DLD1 (cell line): ENCODE results near the gene C1QL1.
"Not testable (repeated sequence)": the region's sequence is repeated elsewhere in the genome, so short reads cannot be mapped to it uniquely, and the experiment has no call there.

Source experiments
- in situ Hi-C: cut with HindIII; loops from 2 replicates; pipeline ENCODE4 v1.10.0; 2017; ENCODE audit warnings: low sequenced_read_pairs

The C1QL1 gene

GRCh38 chr17:44965481-44966234 is 2.4 kb downstream of the C1QL1 start:
- in situ Hi-C loops, result no loop called here

GRCh38 chr17:44961921-44962350 is 6.2 kb downstream of the C1QL1 start:
- in situ Hi-C loops, result no loop called here

- in situ Hi-C loops, result no loop called here
These were observed 7.4 kb downstream of the C1QL1 start for GRCh38 chr17:44960691-44961090.

GRCh38 chr17:44959821-44960531 is 8.1 kb downstream of the C1QL1 start:
- in situ Hi-C loops, result no loop called here

- in situ Hi-C loops, result no loop called here
These were observed 10.8 kb downstream of the C1QL1 start for GRCh38 chr17:44956998-44957981.

GRCh38 chr17:44955674-44956425 is 12.3 kb downstream of the C1QL1 start:
- in situ Hi-C loops, result no loop called here

- in situ Hi-C loops, result no loop called here
These were observed 15.1 kb downstream of the C1QL1 start for GRCh38 chr17:44952946-44953475.

- in situ Hi-C loops, result no loop called here
These were observed 19.7 kb downstream of the C1QL1 start for GRCh38 chr17:44948315-44948795.

GRCh38 chr17:44947461-44948314 is 20.4 kb downstream of the C1QL1 start, which contains the start of gene KIF18B:
Gene KIF18B (minus strand): TSS chr17:44947773. CDS start chr17:44936344, 11,429 bp downstream.
- in situ Hi-C loops, result no loop called here

GRCh38 chr17:44945652-44946051 is 22.5 kb downstream of the C1QL1 start:
- in situ Hi-C loops, result not testable (repeated sequence)

GRCh38 chr17:44942456-44942855 is 25.6 kb downstream of the C1QL1 start:
- in situ Hi-C loops, result no loop called here

- in situ Hi-C loops, result no loop called here
These were observed 26.3 kb downstream of the C1QL1 start for GRCh38 chr17:44941712-44942331.

- in situ Hi-C loops, result no loop called here
These were observed 27.3 kb downstream of the C1QL1 start for GRCh38 chr17:44940768-44941167.

- in situ Hi-C loops, result no loop called here
These were observed 27.8 kb downstream of the C1QL1 start for GRCh38 chr17:44940317-44940716.

- in situ Hi-C loops, result no loop called here
These were observed 33.0 kb downstream of the C1QL1 start for GRCh38 chr17:44935116-44935515.

GRCh38 chr17:44934745-44935105 is 33.4 kb downstream of the C1QL1 start:
- in situ Hi-C loops, result no loop called here

- in situ Hi-C loops, result no loop called here
These were observed 34.0 kb downstream of the C1QL1 start for GRCh38 chr17:44933824-44934744.

GRCh38 chr17:44932787-44933097 is 35.4 kb downstream of the C1QL1 start:
- in situ Hi-C loops, result no loop called here
